BE2C (cell line): ENCODE data around the gene AP1G1.
"Not testable (repeated sequence)": the region's sequence is repeated elsewhere in the genome, so short reads cannot be mapped to it uniquely, and the experiment has no call there.

Experiments used
- DNase-seq: peaks from one replicate; pipeline ENCODE4 v3.0.0-alpha.2; 2020
- H3K27me3 ChIP-seq: fragments of 250-450 bp; sonication (Bioruptor Pico); 2 replicates; pipeline ENCODE4 v1.5.1; 2020; ENCODE audit warnings: mild to moderate bottlenecking
- H3K36me3 ChIP-seq: fragments of 250-450 bp; sonication (Bioruptor Pico); 2 replicates; pipeline ENCODE4 v1.5.1; 2020; ENCODE audit warnings: mild to moderate bottlenecking
- H3K4me1 ChIP-seq: fragments of 250-450 bp; sonication (Bioruptor Pico); 2 replicates; pipeline ENCODE4 v1.5.1; 2020
- H3K4me3 ChIP-seq: 2 replicates; pipeline ENCODE4 v1.5.1; 2011; ENCODE audit warnings: low read depth, low read length
- H3K9me3 ChIP-seq: fragments of 250-450 bp; sonication (Bioruptor Pico); 2 replicates; pipeline ENCODE4 v1.5.1; 2020
- TF ChIP-seq, protein P1 (sequence below): IDR thresholded peaks from 2 replicates; pipeline ENCODE4 v1.5.1; 2012; ENCODE audit warnings: mild to moderate bottlenecking, low read depth, low read length

AP1G1 gene

DNA sequence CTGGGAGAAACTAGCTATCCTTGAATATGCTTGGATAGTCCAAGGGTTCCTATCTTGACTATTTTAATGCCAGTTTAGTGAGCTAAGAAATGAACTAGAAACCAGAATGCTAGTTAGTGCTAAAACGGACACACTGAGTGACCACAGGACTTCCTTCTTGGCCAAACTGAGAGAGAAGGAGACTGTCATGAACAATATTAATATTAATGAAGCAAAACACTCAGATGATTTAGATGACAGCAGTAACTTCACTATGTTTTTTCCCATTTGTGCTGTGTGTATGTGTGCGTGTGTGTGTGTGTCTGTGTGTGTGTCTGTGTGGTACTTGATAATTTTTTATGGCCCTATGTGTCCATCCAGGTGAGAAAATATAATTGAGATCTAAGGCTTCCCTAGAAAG lies 34.9 kb upstream of the AP1G1 start:
- TF ChIP-seq, protein P1, sequence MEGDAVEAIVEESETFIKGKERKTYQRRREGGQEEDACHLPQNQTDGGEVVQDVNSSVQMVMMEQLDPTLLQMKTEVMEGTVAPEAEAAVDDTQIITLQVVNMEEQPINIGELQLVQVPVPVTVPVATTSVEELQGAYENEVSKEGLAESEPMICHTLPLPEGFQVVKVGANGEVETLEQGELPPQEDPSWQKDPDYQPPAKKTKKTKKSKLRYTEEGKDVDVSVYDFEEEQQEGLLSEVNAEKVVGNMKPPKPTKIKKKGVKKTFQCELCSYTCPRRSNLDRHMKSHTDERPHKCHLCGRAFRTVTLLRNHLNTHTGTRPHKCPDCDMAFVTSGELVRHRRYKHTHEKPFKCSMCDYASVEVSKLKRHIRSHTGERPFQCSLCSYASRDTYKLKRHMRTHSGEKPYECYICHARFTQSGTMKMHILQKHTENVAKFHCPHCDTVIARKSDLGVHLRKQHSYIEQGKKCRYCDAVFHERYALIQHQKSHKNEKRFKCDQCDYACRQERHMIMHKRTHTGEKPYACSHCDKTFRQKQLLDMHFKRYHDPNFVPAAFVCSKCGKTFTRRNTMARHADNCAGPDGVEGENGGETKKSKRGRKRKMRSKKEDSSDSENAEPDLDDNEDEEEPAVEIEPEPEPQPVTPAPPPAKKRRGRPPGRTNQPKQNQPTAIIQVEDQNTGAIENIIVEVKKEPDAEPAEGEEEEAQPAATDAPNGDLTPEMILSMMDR: no peak
- no peaks in the 10 kb centered on the region; the same call in 1 of the 2 replicates for H3K27me3 ChIP-seq

DNA sequence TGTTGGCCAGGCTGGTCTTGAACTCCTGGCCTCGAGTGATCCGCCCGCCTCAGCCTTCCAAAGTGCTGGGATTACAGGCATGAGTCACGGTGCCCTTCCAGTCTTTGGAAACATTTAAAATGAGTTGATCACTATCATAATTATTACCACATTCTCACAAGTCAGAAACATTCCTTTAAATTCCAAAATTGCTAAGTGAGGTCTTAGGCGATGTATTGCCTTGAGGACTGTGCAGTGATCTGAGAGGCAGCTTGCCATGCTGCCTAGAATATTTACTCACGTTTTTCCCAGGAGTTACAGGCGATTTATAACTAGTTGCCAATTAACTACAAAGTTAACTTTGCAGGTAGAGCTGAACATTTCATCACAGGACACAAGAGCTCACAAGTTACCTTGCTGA lies 31.4 kb upstream of the AP1G1 start:
- DNase-seq: no peak
- H3K4me1 ChIP-seq: no peaks in the 10 kb centered on the region; the same call in 1 of the 2 replicates
- TF ChIP-seq, protein P1: no peak

More for the DNA sequence above, 34.9 kb upstream of the AP1G1 start:
- H3K36me3 ChIP-seq: no peaks in the 10 kb centered on the region; the same call in 1 of the 2 replicates
- H3K9me3 ChIP-seq: no peaks in the 10 kb centered on the region
- H3K4me3 ChIP-seq: no peak overlapping the region
- H3K4me1 ChIP-seq: no peaks in the 10 kb centered on the region; the same call in 1 of the 2 replicates
- DNase-seq: no peak

DNA sequence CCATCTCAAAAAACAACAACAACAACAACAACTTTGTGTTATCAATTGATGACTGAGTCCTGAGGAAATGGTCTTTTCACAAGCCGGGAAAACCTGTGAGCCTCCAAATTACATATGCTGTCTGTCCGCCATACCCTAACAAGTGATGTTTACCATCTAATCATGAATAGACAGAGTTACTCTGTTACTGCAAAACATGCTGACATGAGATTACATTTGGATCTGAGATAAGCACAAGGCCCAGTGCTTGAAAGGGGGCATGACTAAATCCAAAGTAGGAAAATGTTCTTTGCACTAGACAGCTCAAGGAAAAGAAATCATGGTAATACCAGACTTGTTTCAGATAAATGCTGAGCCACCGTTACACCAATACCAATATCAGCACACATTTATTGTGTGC lies 28.5 kb upstream of the AP1G1 start:
- Histone ChIP-seq H3K4me3 (no peak overlapping the region), H3K27me3 (no peaks in the 10 kb centered on the region; the same call in 1 of the 2 replicates), H3K9me3 (no peaks in the 10 kb centered on the region), H3K36me3 (no peaks in the 10 kb centered on the region), H3K4me1 (no peaks in the 10 kb centered on the region; the same call in 1 of the 2 replicates)
- TF ChIP-seq, protein P1: no peak
- DNase-seq: no peak

More for the DNA sequence above, 31.4 kb upstream of the AP1G1 start:
- Histone ChIP-seq H3K4me3 (no peak overlapping the region), H3K9me3 (no peaks in the 10 kb centered on the region), H3K27me3 (no peaks in the 10 kb centered on the region; the same call in 1 of the 2 replicates), H3K36me3 (no peaks in the 10 kb centered on the region)

DNA sequence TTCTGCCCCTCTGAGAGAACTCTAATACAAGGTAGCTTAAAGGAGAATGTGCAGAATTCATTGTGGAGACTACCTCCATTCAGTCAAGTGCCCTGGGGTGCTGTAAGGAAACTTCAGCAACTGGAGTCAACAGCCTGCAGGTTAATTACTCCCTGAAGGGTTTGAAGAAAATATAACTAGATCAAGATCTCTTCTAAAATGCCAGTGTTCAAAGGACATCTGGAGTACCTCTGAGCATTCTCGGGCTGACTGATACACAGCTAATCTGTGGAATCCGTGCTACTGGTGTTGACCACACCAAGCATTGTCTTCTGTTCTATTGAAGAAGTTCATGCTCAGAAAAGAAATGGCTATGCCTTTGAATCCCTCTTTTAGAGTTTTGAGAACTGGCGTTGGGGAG lies 25.7 kb upstream of the AP1G1 start:
- no peaks in the 10 kb centered on the region for H3K27me3 ChIP-seq
- no peaks in the 10 kb centered on the region for H3K9me3 ChIP-seq
- TF ChIP-seq, protein P1: no peak
- no peaks in the 10 kb centered on the region for H3K36me3 ChIP-seq
- DNase-seq: no peak
- H3K4me1 ChIP-seq: no peaks in the 10 kb centered on the region
- no peak overlapping the region for H3K4me3 ChIP-seq

DNA sequence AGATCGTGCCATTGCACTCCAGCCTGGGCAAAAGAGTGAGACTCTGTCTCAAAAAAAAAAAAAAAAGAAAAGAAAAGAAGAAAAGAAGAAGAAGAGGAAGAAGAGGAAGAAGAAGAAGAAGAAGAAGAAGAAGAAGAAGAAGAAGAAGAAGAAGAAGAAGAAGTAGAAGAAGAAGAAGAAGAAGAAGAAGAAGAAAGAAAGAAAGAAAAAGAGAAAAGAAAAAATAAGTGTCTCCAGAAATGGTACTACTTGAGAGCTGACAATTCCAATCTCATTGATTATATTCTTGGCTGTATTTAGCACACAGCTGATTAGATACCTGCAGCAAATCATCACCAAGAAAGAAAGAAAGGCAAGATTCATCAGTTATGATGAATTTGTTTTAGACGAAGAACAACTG lies 23.5 kb upstream of the AP1G1 start:
- H3K4me3 ChIP-seq, H3K36me3 ChIP-seq, H3K4me1 ChIP-seq, H3K27me3 ChIP-seq, H3K9me3 ChIP-seq, DNase-seq: not testable (repeated sequence)

DNA sequence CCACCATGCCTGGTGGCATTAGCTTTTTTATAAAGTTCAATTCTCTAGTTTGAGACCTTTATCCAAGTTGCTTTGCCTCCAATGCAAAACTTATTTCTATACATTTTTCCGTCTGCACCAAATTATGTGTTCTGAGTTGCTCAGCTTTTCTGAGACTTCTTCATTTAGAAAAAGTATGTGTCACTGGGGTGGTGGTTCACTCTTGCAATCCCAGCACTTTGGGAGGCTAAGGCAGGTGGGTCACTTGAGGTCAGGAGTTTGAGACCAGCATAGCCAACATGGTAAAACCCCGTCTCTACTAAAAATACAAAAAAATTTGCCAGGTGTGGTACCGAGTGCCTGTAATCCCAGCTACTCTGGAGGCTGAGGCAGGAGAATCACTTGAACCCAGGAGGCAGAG lies 23.1 kb upstream of the AP1G1 start:
- H3K9me3 ChIP-seq, H3K4me1 ChIP-seq, H3K4me3 ChIP-seq, H3K36me3 ChIP-seq, H3K27me3 ChIP-seq, DNase-seq: not testable (repeated sequence)

DNA sequence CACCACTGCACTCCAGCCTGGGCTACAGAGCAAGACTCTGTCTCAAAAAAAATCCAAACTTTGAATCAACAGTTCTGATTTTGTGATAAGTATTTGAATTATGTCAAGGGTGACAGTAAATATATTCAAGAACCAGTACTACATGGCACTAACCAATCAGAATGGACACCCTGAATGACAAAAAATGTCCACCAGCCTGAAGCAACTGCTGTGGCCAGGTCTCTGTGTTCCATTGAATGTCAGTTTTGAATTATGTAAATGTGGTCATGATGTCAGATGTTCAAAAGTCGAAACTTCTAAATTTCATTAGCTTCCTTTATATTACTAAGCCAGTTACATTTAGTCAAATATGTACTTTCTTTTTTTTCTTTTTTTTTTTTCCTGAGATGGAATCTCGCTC lies 21.7 kb upstream of the AP1G1 start:
- Histone ChIP-seq H3K9me3 (no peaks in the 10 kb centered on the region), H3K4me3 (no peak overlapping the region), H3K27me3 (no peaks in the 10 kb centered on the region), H3K4me1 (no peaks in the 10 kb centered on the region), H3K36me3 (no peaks in the 10 kb centered on the region)
- no peak for DNase-seq
- TF ChIP-seq, protein P1: no peak
